Measurements from ENCODE around the gene SLCO2B1. TPM values are rescaled to one million over a fixed set of nuclear protein-coding genes. Genes with fewer than 3 reads are reported as not detected.

SLCO2B1 gene
- total and polyA plus RNA-seq, 11 donors, result 4.7 to 167 (median 15.8) TPM

DNA sequence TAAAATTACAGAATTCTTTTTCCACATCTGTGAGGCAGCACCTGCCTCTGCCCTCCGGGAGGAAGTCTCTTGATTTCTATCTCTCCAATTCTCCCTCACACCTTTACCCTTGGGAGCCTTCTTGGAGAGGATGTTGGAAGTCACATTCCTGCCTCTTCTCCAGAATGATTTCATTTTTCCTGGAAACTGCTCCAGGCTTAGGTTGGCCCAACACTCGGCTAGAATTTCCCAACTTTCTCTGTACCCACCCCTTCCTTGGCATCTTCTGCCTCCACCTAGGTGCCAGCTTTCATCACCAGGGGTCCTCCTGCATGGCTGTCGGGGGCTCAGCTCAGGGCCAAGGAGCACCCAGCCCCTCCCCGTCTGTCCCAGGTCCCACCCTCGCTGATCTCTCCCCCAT lies 43.2 kb downstream of the SLCO2B1 start:
- no peak overlapping the region for H3K4me3 ChIP-seq
- no peak for TF ChIP-seq POLR2A (IDR thresholded peaks at IDR 0.05)
- TF ChIP-seq, protein P1, sequence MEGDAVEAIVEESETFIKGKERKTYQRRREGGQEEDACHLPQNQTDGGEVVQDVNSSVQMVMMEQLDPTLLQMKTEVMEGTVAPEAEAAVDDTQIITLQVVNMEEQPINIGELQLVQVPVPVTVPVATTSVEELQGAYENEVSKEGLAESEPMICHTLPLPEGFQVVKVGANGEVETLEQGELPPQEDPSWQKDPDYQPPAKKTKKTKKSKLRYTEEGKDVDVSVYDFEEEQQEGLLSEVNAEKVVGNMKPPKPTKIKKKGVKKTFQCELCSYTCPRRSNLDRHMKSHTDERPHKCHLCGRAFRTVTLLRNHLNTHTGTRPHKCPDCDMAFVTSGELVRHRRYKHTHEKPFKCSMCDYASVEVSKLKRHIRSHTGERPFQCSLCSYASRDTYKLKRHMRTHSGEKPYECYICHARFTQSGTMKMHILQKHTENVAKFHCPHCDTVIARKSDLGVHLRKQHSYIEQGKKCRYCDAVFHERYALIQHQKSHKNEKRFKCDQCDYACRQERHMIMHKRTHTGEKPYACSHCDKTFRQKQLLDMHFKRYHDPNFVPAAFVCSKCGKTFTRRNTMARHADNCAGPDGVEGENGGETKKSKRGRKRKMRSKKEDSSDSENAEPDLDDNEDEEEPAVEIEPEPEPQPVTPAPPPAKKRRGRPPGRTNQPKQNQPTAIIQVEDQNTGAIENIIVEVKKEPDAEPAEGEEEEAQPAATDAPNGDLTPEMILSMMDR (IDR thresholded peaks at IDR 0.05), result no peak
- peak overlapping the region in 5 of 12 donors; percentile 6 to 70 (median 23) for H3K27ac ChIP-seq
- H3K4me1 ChIP-seq, result peaks cover 3 to 70% (median 34%) of the 10 kb centered on the region in 12 donors
- intact Hi-C loops (cut with DNase I), result loop anchor here in 1 of 10 donors (5.0 kb wide), 1 partner anchor 42 kb away; the partner anchor contains the start of gene SLCO2B1
- 38 to 48% (median 41%) methylated on average over 5 of the region's 5 CpGs for WGBS, 4 donors
- peaks cover 0 to 57% (median 0%) of the 10 kb centered on the region in 9 donors for H3K36me3 ChIP-seq
- no peak for DNase-seq
- no peaks in the 10 kb centered on the region for H3K27me3 ChIP-seq
- no peaks in the 10 kb centered on the region for H3K9me3 ChIP-seq
- ATAC-seq, result peak in 1 of 4 donors; percentile 4

GRCh38 chr11:75195167-75195962 lies 44.5 kb downstream of the SLCO2B1 start:
- Histone ChIP-seq H3K4me1 (peaks cover 3 to 58% (median 36%) of the 10 kb centered on the region in 12 donors), H3K27ac (peak overlapping the region in 7 of 12 donors; percentile 12 to 70 (median 46)), H3K36me3 (peaks cover 0 to 65% (median 0%) of the 10 kb centered on the region in 9 donors), H3K27me3 (no peaks in the 10 kb centered on the region), H3K9me3 (no peaks in the 10 kb centered on the region), H3K4me3 (no peak overlapping the region)
- ATAC-seq, result peak; percentile 91 to 95 (median 93)
- intact Hi-C loops (cut with DNase I), result no loop called here
- peak; percentile 82 to 93 (median 87) for DNase-seq
- 58 to 92% (median 66%) methylated on average over 6 to 7 of the region's 7 CpGs for WGBS, 4 donors
- TF ChIP-seq, protein P1 (IDR thresholded peaks at IDR 0.05), result no peak
- TF ChIP-seq POLR2A (IDR thresholded peaks at IDR 0.05), result peak in 1 of 2 donors; percentile 11

DNA sequence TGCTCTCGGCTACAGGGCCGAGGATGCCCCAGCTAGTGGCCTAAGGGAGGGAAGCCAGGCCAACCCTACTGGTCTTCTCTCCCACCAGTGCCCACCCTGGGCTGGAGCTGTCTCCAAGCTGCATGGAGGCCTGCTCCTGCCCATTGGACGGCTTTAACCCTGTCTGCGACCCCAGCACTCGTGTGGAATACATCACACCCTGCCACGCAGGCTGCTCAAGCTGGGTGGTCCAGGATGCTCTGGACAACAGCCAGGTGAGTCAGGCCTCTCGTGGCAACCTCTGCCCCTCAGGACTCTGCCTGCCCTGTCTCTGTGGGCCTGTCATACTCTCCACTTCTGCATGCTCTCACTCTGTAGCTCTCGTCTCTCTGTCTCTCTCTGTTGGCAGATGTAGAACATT lies 45.5 kb downstream of the SLCO2B1 start:
- H3K4me1 ChIP-seq, result peaks cover 3 to 47% (median 27%) of the 10 kb centered on the region in 12 donors

More for the DNA sequence above, 45.5 kb downstream of the SLCO2B1 start:
- DNase-seq (no peak), ATAC-seq (no peak)
- Histone ChIP-seq H3K4me3 (no peak overlapping the region), H3K27ac (peak overlapping the region in 1 of 12 donors; percentile 70), H3K36me3 (peaks cover 0 to 64% (median 0%) of the 10 kb centered on the region in 9 donors), H3K9me3 (no peaks in the 10 kb centered on the region), H3K27me3 (no peaks in the 10 kb centered on the region)
- TF ChIP-seq, protein P1 (IDR thresholded peaks at IDR 0.05), result no peak
- no peak for TF ChIP-seq POLR2A (IDR thresholded peaks at IDR 0.05)
- 78 to 83% (median 81%) methylated on average over 7 to 8 of the region's 8 CpGs for WGBS, 4 donors
- intact Hi-C loops (cut with DNase I), result no loop called here

Measured in heart left ventricle (tissue), 16 donors.